Right lobe of liver (tissue), 6 donors: ENCODE results near the gene NUDC. TPM values are rescaled to one million over a fixed set of nuclear protein-coding genes. Genes with fewer than 3 reads are reported as not detected.

Experiments used
- ATAC-seq, 4 donors: fragments of 200-7000 bp; cut with Tn5 transposase; one replicate each; pipeline ENCODE4 v1.9.1; 2020; ENCODE audit warnings: mild to moderate bottlenecking in 4 of 4, moderate library complexity in 4 of 4
- DNase-seq, 3 donors: peaks; one replicate each; pipeline ENCODE4 v3.0.0-alpha.2; 2020
- H3K27ac ChIP-seq, 3 donors: fragments of 200-600 bp; one replicate each; pipeline ENCODE4 v1.8.0; 2022
- H3K27me3 ChIP-seq, 2 donors: fragments of 200-600 bp; one replicate each; pipeline ENCODE4 v1.8.0; 2022
- H3K36me3 ChIP-seq, 4 donors: fragments of 200-600 bp; sonication (generic) in 1 of 4; one replicate each; pipeline versions ENCODE4 v1.5.1 to v1.8.0; 2017 to 2022; ENCODE audit warnings: control low read depth in 1 of 4
- H3K4me1 ChIP-seq, 4 donors: fragments of 200-600 bp; sonication (generic) in 1 of 4; one replicate each; pipeline versions ENCODE4 v1.5.1 to v1.8.0; 2017 to 2022; ENCODE audit warnings: control low read depth in 1 of 4
- H3K4me3 ChIP-seq, 3 donors: fragments of 200-600 bp; one replicate each; pipeline ENCODE4 v1.8.0; 2022
- H3K9me3 ChIP-seq, 4 donors: fragments of 200-600 bp; sonication (generic) in 1 of 4; one replicate each; pipeline versions ENCODE4 v1.5.1 to v1.8.0; 2017 to 2022; ENCODE audit warnings: control low read depth in 1 of 4
- CTCF ChIP-seq, 4 donors: fragments of 200-600 bp in 3 of 4; fragments of 450-650 bp in 1 of 4; IDR thresholded peaks; one replicate each; pipeline versions ENCODE4 v1.5.1 to v1.8.0; 2016 to 2022; ENCODE audit warnings: antibody characterized with exemption in 4 of 4, mild to moderate bottlenecking in 2 of 4
- POLR2A ChIP-seq: fragments of 450-650 bp; IDR thresholded peaks from one replicate; pipeline ENCODE4 v1.6.1; 2017; ENCODE audit warnings: antibody characterized with exemption, mild to moderate bottlenecking
- WGBS: methylation state at CpG from one replicate; pipeline ENCODE4 v1.1.6; 2018; ENCODE audit warnings: low coverage, low lambda C conversion rate; ENCODE audit not compliant: insufficient coverage; ENCODE audit errors: missing lambda C conversion rate; 5-methylcytosine and 5-hydroxymethylcytosine counted together
- intact Hi-C, 2 donors: fragments of 100-400 bp; cut with DNase I; formaldehyde crosslinking; loops; one replicate each; pipeline versions ENCODE4 v1.11.2 to v1.14.1; 2022
- total RNA-seq, 6 experiments: library from RNA; depleted of rRNA in 2 of 6; stranded (reverse); fragments of >200 nt in 2 of 6; fragmentation: NEBNext Ultra II Directional in 3 of 6; extraction: Animal tissue kit (Norgen Biotek cat#: 25700) in 3 of 6; gene quantifications; one replicate each; pipeline versions ENCODE4 v1.1.0 to v1.2.4, GENCODE V29; 2016 to 2023
- donor health status: DM: no; HTN: yes; CAD: no.
- donor health status: DM: no; HTN: no; CAD: no.
- donor health status: DM: no; HTN: no; CAD: no.
- donor health status: DM: no; HTN: yes; CAD: no.
- donor health status: DM: no; HTN: yes; CAD: no.

NUDC gene
- total RNA-seq, 6 experiments from 2014 or later = 40.9 to 60.8 (median 48.4) TPM

- TF ChIP-seq POLR2A (no peak), CTCF (IDR thresholded peaks at IDR 0.05) (no peak)
- Histone ChIP-seq H3K27ac (peak overlapping the region; percentile 71 to 77 (median 73)), H3K4me1 (peaks cover 0 to 14% (median 0%) of the 10 kb centered on the region in 4 donors)
These were observed 31.1 kb upstream of the NUDC start for GRCh38 chr1:26890467-26890796.

GRCh38 chr1:26894263-26894662 lies 27.3 kb upstream of the NUDC start:
- Histone ChIP-seq H3K36me3 (peaks cover 0 to 44% (median 15%) of the 10 kb centered on the region in 4 donors), H3K27me3 (no peaks in the 10 kb centered on the region), H3K9me3 (no peaks in the 10 kb centered on the region), H3K4me1 (peaks cover 0 to 14% (median 2%) of the 10 kb centered on the region in 4 donors), H3K27ac (no peak overlapping the region), H3K4me3 (no peak overlapping the region)
- TF ChIP-seq POLR2A (no peak), CTCF (IDR thresholded peaks at IDR 0.05) (no peak)
- ATAC-seq (no peak), DNase-seq (no peak)
- 81% methylated on average over 4 of the region's 13 CpGs for WGBS
- intact Hi-C loops = no loop called here

More at GRCh38 chr1:26890467-26890796, 31.1 kb upstream of the NUDC start:
- no peaks in the 10 kb centered on the region for H3K27me3 ChIP-seq
- no peaks in the 10 kb centered on the region for H3K9me3 ChIP-seq
- H3K36me3 ChIP-seq = peaks cover 0 to 63% (median 20%) of the 10 kb centered on the region in 4 donors
- 0% methylated on average over 12 of the region's 12 CpGs for WGBS
- ATAC-seq = peak; percentile 34 to 47 (median 39)
- intact Hi-C loops = no loop called here
- H3K4me3 ChIP-seq = peak overlapping the region; percentile 80 to 95 (median 95)
- DNase-seq = no peak

- intact Hi-C loops = no loop called here
- peaks cover 0 to 41% (median 15%) of the 10 kb centered on the region in 4 donors for H3K36me3 ChIP-seq
These were observed 24.2 kb upstream of the NUDC start for GRCh38 chr1:26897351-26897750.

GRCh38 chr1:26900001-26900814 lies 21.3 kb upstream of the NUDC start, which contains the start of gene GPATCH3:
GPATCH3 (minus strand) TSS chr1:26900467; CDS start chr1:26900442, 25 bp downstream.
- no peaks in the 10 kb centered on the region for H3K27me3 ChIP-seq
- DNase-seq (peak; percentile 90 to 91 (median 91)), ATAC-seq (peak; percentile 81 to 90 (median 88))
- H3K4me3 ChIP-seq = peak within 1 kb of the TSS; percentile 77 to 82 (median 81)
- H3K9me3 ChIP-seq = no peaks in the 10 kb centered on the region
- no peak for TF ChIP-seq CTCF (IDR thresholded peaks at IDR 0.05)
- TF ChIP-seq POLR2A = peak; percentile 71
- intact Hi-C loops = no loop called here
- H3K27ac ChIP-seq = peak within 1 kb of the TSS; percentile 41 to 72 (median 64)
- WGBS = 0% methylated on average over 39 of the region's 50 CpGs
- peaks cover 0 to 25% (median 6%) of the 10 kb centered on the region in 4 donors for H3K4me1 ChIP-seq
- peaks cover 0 to 17% (median 4%) of the 10 kb centered on the region in 4 donors for H3K36me3 ChIP-seq

More at GRCh38 chr1:26897351-26897750, 24.2 kb upstream of the NUDC start:
- H3K9me3 ChIP-seq = no peaks in the 10 kb centered on the region
- H3K4me1 ChIP-seq = peaks cover 0 to 16% (median 3%) of the 10 kb centered on the region in 4 donors
- no peak overlapping the region for H3K4me3 ChIP-seq
- 91% methylated on average over 6 of the region's 9 CpGs for WGBS
- H3K27me3 ChIP-seq = no peaks in the 10 kb centered on the region
- TF ChIP-seq POLR2A (no peak), CTCF (IDR thresholded peaks at IDR 0.05) (no peak)
- H3K27ac ChIP-seq = no peak overlapping the region
- no peak for DNase-seq
- ATAC-seq = no peak
